Prostate gland (tissue), 2 donors: ENCODE results near the gene PIK3C2A.

Experiments used
- POLR2A ChIP-seq: fragments of 450-650 bp; IDR thresholded peaks from one replicate; pipeline ENCODE4 v1.6.1; 2016; ENCODE audit warnings: antibody characterized with exemption, mild to moderate bottlenecking
- TF ChIP-seq, protein P1 (sequence below), 4 experiments: fragments of 200-600 bp in 2 of 4; fragments of 450-650 bp in 2 of 4; sonication (generic) in 2 of 4; IDR thresholded peaks; 1 replicate in 3 of 4; 2 replicates in 1 of 4; pipeline ENCODE4 v1.5.1; 2016 to 2019; ENCODE audit warnings: antibody characterized with exemption in 4 of 4, mild to moderate bottlenecking in 2 of 4, moderate library complexity in 2 of 4

DNA sequence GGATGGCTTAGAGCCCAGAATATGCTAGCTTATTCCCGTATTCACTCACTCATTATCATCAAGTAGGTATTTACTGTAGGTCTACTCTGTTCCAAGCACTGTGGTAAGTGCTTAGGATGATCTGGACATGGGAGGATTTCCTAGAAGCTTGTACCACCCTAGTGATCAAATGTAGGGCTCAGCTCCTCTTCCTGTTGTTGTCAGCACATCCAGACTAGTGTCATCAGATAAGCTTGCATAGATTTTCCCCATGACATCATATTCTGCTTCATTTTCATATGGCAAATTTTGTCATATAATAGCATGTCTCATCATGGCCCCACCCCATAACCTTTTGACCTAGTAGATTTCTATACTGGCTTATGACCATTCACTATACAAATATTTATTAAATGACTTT lies 49.4 kb upstream of the PIK3C2A start:
- no peak for TF ChIP-seq POLR2A
- TF ChIP-seq, protein P1, sequence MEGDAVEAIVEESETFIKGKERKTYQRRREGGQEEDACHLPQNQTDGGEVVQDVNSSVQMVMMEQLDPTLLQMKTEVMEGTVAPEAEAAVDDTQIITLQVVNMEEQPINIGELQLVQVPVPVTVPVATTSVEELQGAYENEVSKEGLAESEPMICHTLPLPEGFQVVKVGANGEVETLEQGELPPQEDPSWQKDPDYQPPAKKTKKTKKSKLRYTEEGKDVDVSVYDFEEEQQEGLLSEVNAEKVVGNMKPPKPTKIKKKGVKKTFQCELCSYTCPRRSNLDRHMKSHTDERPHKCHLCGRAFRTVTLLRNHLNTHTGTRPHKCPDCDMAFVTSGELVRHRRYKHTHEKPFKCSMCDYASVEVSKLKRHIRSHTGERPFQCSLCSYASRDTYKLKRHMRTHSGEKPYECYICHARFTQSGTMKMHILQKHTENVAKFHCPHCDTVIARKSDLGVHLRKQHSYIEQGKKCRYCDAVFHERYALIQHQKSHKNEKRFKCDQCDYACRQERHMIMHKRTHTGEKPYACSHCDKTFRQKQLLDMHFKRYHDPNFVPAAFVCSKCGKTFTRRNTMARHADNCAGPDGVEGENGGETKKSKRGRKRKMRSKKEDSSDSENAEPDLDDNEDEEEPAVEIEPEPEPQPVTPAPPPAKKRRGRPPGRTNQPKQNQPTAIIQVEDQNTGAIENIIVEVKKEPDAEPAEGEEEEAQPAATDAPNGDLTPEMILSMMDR (IDR thresholded peaks at IDR 0.05), result no peak
